Small intestine (tissue), 7 donors: ENCODE results near the gene ACOT7. TPM values are rescaled to one million over a fixed set of nuclear protein-coding genes. Genes with fewer than 3 reads are reported as not detected.

Experiments
- DNase-seq, 2 donors: peaks; one replicate each; pipeline versions ENCODE4 v3.0.0 to v3.0.0-alpha.2; 2013
- FAIRE-seq: peaks from 2 replicates; lab custom pipeline; 2012; peaks lifted over from hg19 to GRCh38; lab: Jason Lieb, UNC
- H3K27ac ChIP-seq, 3 donors: one replicate each; pipeline ENCODE4 v1.5.1; 2013; ENCODE audit warnings: low read length in 2 of 3, mild to moderate bottlenecking in 2 of 3, control low read depth in 1 of 3, inconsistent platforms in 1 of 3, low read depth in 1 of 3, moderate library complexity in 1 of 3
- H3K27me3 ChIP-seq, 3 donors: one replicate each; pipeline ENCODE4 v1.6.1; 2013; ENCODE audit warnings: low read length in 3 of 3, inconsistent platforms in 1 of 3; ENCODE audit not compliant: control insufficient read depth in 3 of 3, insufficient read depth in 3 of 3
- H3K36me3 ChIP-seq, 3 donors: one replicate each; pipeline ENCODE4 v1.6.1; 2013; ENCODE audit warnings: low read length in 3 of 3, inconsistent platforms in 1 of 3, low read depth in 1 of 3, mild to moderate bottlenecking in 1 of 3, moderate library complexity in 1 of 3; ENCODE audit not compliant: control insufficient read depth in 3 of 3, insufficient read depth in 2 of 3
- H3K4me1 ChIP-seq, 3 donors: one replicate each; pipeline ENCODE4 v1.6.1; 2013; ENCODE audit warnings: low read length in 2 of 3, inconsistent platforms in 1 of 3, low read depth in 1 of 3, mild to moderate bottlenecking in 1 of 3, moderate library complexity in 1 of 3; ENCODE audit not compliant: control insufficient read depth in 3 of 3, insufficient read depth in 2 of 3
- H3K4me3 ChIP-seq, 3 donors: one replicate each; pipeline ENCODE4 v1.5.1; 2013; ENCODE audit warnings: low read length in 3 of 3, control low read depth in 1 of 3, inconsistent platforms in 1 of 3, low read depth in 1 of 3, mild to moderate bottlenecking in 1 of 3, moderate library complexity in 1 of 3
- H3K9me3 ChIP-seq, 2 donors: one replicate each; pipeline ENCODE4 v1.6.1; 2013; ENCODE audit warnings: low read depth in 1 of 2, low read length in 1 of 2; ENCODE audit not compliant: control insufficient read depth in 2 of 2, insufficient read depth in 1 of 2
- WGBS, 3 donors: extraction: QIAGEN DNeasy Blood & Tissue Kit; methylation state at CpG; one replicate each; pipeline ENCODE4 v1.1.7; 2013; 5-methylcytosine and 5-hydroxymethylcytosine counted together
- polyA plus RNA-seq, 4 donors: library from polyadenylated mRNA; stranded (reverse) in 3 of 4; unstranded in 1 of 4; fragments of 200-250 nt in 3 of 4; fragments of 120-200 nt in 1 of 4; gene quantifications; one replicate each; pipeline versions ENCODE4 v1.2.1 to v1.2.3, GENCODE V29; 2013
- donor health status: healthy with polysubstance abuse.
- donor health status: control.
- donor health status: control.
- donor health status: Bipolar disorder and iron deficiency.
- donor health status: healthy.

Gene ACOT7
- polyA plus RNA-seq, 4 donors = 20.3 to 93.8 (median 73.7) TPM

- H3K4me1 ChIP-seq = peaks cover 2 to 36% (median 4%) of the 10 kb centered on the region in 3 donors
- 4 to 7% (median 5%) methylated on average over 32 to 49 of the region's 49 CpGs for WGBS, 3 donors
- H3K27me3 ChIP-seq = peaks cover 13 to 60% (median 32%) of the 10 kb centered on the region in 3 donors
- no peaks in the 10 kb centered on the region for H3K9me3 ChIP-seq
- FAIRE-seq (no peak), DNase-seq (peak; percentile 22 to 47)
- peaks cover 0 to 7% (median 0%) of the 10 kb centered on the region in 3 donors for H3K36me3 ChIP-seq
- no peak overlapping the region for H3K27ac ChIP-seq
- peak overlapping the region in 1 of 3 donors; percentile 17 for H3K4me3 ChIP-seq
These were observed 147.6 kb downstream of the ACOT7 start for GRCh38 chr1:6245869-6246496.

GRCh38 chr1:6245086-6245868 is 148.3 kb downstream of the ACOT7 start:
- 1 to 2% (median 2%) methylated on average over 62 to 79 of the region's 79 CpGs for WGBS, 3 donors
- DNase-seq (peak; percentile 73 to 91), FAIRE-seq (no peak)
- Histone ChIP-seq H3K9me3 (no peaks in the 10 kb centered on the region), H3K27ac (no peak overlapping the region), H3K27me3 (peaks cover 13 to 66% (median 36%) of the 10 kb centered on the region in 3 donors), H3K36me3 (peaks cover 0 to 5% (median 0%) of the 10 kb centered on the region in 3 donors), H3K4me3 (peak overlapping the region in 1 of 3 donors; percentile 17), H3K4me1 (peaks cover 2 to 41% (median 4%) of the 10 kb centered on the region in 3 donors)

GRCh38 chr1:6244401-6245049 is 149.0 kb downstream of the ACOT7 start:
- H3K36me3 ChIP-seq = peaks cover 0 to 2% (median 0%) of the 10 kb centered on the region in 3 donors
- H3K9me3 ChIP-seq = no peaks in the 10 kb centered on the region
- H3K27ac ChIP-seq = no peak overlapping the region
- peaks cover 13 to 66% (median 31%) of the 10 kb centered on the region in 3 donors for H3K27me3 ChIP-seq
- H3K4me3 ChIP-seq = no peak overlapping the region
- no peak for FAIRE-seq
- 5 to 10% (median 6%) methylated on average over 18 to 24 of the region's 24 CpGs for WGBS, 3 donors
- peaks cover 2 to 41% (median 4%) of the 10 kb centered on the region in 3 donors for H3K4me1 ChIP-seq
- no peak for DNase-seq

GRCh38 chr1:6243993-6244392 is 149.6 kb downstream of the ACOT7 start, which contains the start of gene HES3:
Gene HES3 (plus strand): TSS chr1:6244179. CDS start chr1:6244366, 187 bp downstream.
- H3K27ac ChIP-seq = no peak within 1 kb of the TSS
- H3K9me3 ChIP-seq = no peaks in the 10 kb centered on the region
- H3K27me3 ChIP-seq = peaks cover 13 to 66% (median 34%) of the 10 kb centered on the region in 3 donors
- 9 to 20% (median 10%) methylated on average over 16 of the region's 16 CpGs for WGBS, 3 donors
- DNase-seq = no peak
- H3K4me1 ChIP-seq = peaks cover 2 to 46% (median 4%) of the 10 kb centered on the region in 3 donors
- H3K36me3 ChIP-seq = peaks cover 0 to 2% (median 0%) of the 10 kb centered on the region in 3 donors
- no peak for FAIRE-seq
- H3K4me3 ChIP-seq = no peak within 1 kb of the TSS

GRCh38 chr1:6243053-6243834 is 150.3 kb downstream of the ACOT7 start:
- no peak overlapping the region for H3K27ac ChIP-seq
- H3K9me3 ChIP-seq = no peaks in the 10 kb centered on the region
- peaks cover 0 to 2% (median 0%) of the 10 kb centered on the region in 3 donors for H3K36me3 ChIP-seq
- no peak for DNase-seq
- H3K4me3 ChIP-seq = no peak overlapping the region
- peaks cover 2 to 43% (median 4%) of the 10 kb centered on the region in 3 donors for H3K4me1 ChIP-seq
- no peak for FAIRE-seq
- WGBS, 3 donors = 27 to 34% (median 32%) methylated on average over 20 of the region's 20 CpGs
- H3K27me3 ChIP-seq = peaks cover 13 to 65% (median 34%) of the 10 kb centered on the region in 3 donors

GRCh38 chr1:6241887-6242740 is 151.5 kb downstream of the ACOT7 start:
- Histone ChIP-seq H3K36me3 (no peaks in the 10 kb centered on the region), H3K4me3 (no peak overlapping the region), H3K27ac (no peak overlapping the region), H3K4me1 (peaks cover 2 to 43% (median 4%) of the 10 kb centered on the region in 3 donors), H3K9me3 (no peaks in the 10 kb centered on the region), H3K27me3 (peaks cover 13 to 61% (median 34%) of the 10 kb centered on the region in 3 donors)
- 1 to 3% (median 1%) methylated on average over 56 to 99 of the region's 99 CpGs for WGBS, 3 donors
- DNase-seq = peak in 1 of 2 donors; percentile 48
- no peak for FAIRE-seq

- Histone ChIP-seq H3K4me1 (peaks cover 2 to 35% (median 4%) of the 10 kb centered on the region in 3 donors), H3K27me3 (peaks cover 13 to 54% (median 34%) of the 10 kb centered on the region in 3 donors), H3K4me3 (no peak overlapping the region), H3K27ac (no peak overlapping the region), H3K36me3 (no peaks in the 10 kb centered on the region), H3K9me3 (no peaks in the 10 kb centered on the region)
- no peak for DNase-seq
- FAIRE-seq = no peak
- 29 to 47% (median 44%) methylated on average over 33 of the region's 33 CpGs for WGBS, 3 donors
These were observed 152.3 kb downstream of the ACOT7 start for GRCh38 chr1:6241107-6241886.
